Breast epithelium (tissue), 4 donors: Measurements from ENCODE around the gene NEDD4. TPM values are rescaled to one million over a fixed set of nuclear protein-coding genes. Genes with fewer than 3 reads are reported as not detected.
"Not testable (repeated sequence)": the region's sequence is repeated elsewhere in the genome, so short reads cannot be mapped to it uniquely, and the experiment has no call there.

Source experiments
- DNase-seq, 2 donors: peaks; one replicate each; pipeline ENCODE4 v3.0.0-alpha.2; 2019; ENCODE audit warnings: low spot score in 2 of 2
- H3K27ac ChIP-seq, 2 donors: fragments of 200-600 bp; sonication (generic) in 1 of 2; one replicate each; pipeline ENCODE4 v1.5.1; 2016 to 2019; ENCODE audit warnings: mild to moderate bottlenecking in 1 of 2
- H3K27me3 ChIP-seq, 2 donors: fragments of 200-600 bp; sonication (generic) in 1 of 2; one replicate each; pipeline versions ENCODE4 v1.5.1 to v1.6.0; 2017 to 2019; ENCODE audit warnings: control low read depth in 1 of 2, mild to moderate bottlenecking in 1 of 2
- H3K36me3 ChIP-seq: fragments of 200-600 bp; one replicate; pipeline ENCODE4 v1.5.1; 2019
- H3K4me1 ChIP-seq, 2 donors: fragments of 200-600 bp; sonication (generic); one replicate each; pipeline ENCODE4 v1.5.1; 2016 to 2019; ENCODE audit warnings: control low read depth in 1 of 2
- H3K4me3 ChIP-seq, 3 donors: fragments of 200-600 bp; sonication (generic); 1 replicate in 2 of 3; 2 replicates in 1 of 3; pipeline ENCODE4 v1.5.1; 2016 to 2019; ENCODE audit warnings: mild to moderate bottlenecking in 3 of 3, moderate library complexity in 2 of 3
- H3K9me3 ChIP-seq, 2 donors: fragments of 200-600 bp; sonication (generic) in 1 of 2; one replicate each; pipeline ENCODE4 v1.5.1; 2016 to 2019; ENCODE audit warnings: control low read depth in 1 of 2
- CTCF ChIP-seq, 3 donors: fragments of 450-650 bp; IDR thresholded peaks; one replicate each; pipeline ENCODE4 v1.5.1; 2016 to 2017; ENCODE audit warnings: antibody characterized with exemption in 3 of 3, mild to moderate bottlenecking in 3 of 3, moderate library complexity in 3 of 3
- POLR2A ChIP-seq: fragments of 450-650 bp; IDR thresholded peaks from one replicate; pipeline ENCODE4 v1.6.1; 2016; ENCODE audit warnings: antibody characterized with exemption, mild to moderate bottlenecking, moderate library complexity
- POLR2AphosphoS5 ChIP-seq, 3 donors: sonication (generic); formaldehyde crosslinking; IDR thresholded peaks; one replicate each; pipeline ENCODE4 v1.6.1; 2017; ENCODE audit warnings: antibody characterized with exemption in 3 of 3
- intact Hi-C: fragments of 100-400 bp; cut with DNase I; formaldehyde crosslinking; loops from one replicate; pipeline ENCODE4 v1.15.1; 2023; ENCODE audit warnings: low total_unique reads
- total RNA-seq, 3 donors: library from RNA; depleted of rRNA; stranded (reverse); fragments of >200 nt; gene quantifications; one replicate each; pipeline ENCODE4 v1.1.0, GENCODE V29; 2016

NEDD4 gene
- total RNA-seq, 3 donors from 2014 or later = 13.0 to 19.6 (median 19.3) TPM

GRCh38 chr15:55824857-55825613, 168.4 kb downstream of the NEDD4 start:
- Histone ChIP-seq H3K4me1 (no peaks in the 10 kb centered on the region), H3K9me3 (no peaks in the 10 kb centered on the region), H3K27ac (no peak overlapping the region), H3K4me3 (no peak overlapping the region), H3K36me3 (no peaks in the 10 kb centered on the region), H3K27me3 (no peaks in the 10 kb centered on the region)
- intact Hi-C loops = no loop called here
- TF ChIP-seq CTCF (IDR thresholded peaks at IDR 0.05) = no peak
- no peak for TF ChIP-seq POLR2AphosphoS5 (IDR thresholded peaks at IDR 0.05)
- no peak for TF ChIP-seq POLR2A
- no peak for DNase-seq

GRCh38 chr15:55823699-55824340, 169.6 kb downstream of the NEDD4 start:
- Histone ChIP-seq H3K9me3 (no peaks in the 10 kb centered on the region), H3K36me3 (no peaks in the 10 kb centered on the region), H3K4me3 (no peak overlapping the region), H3K27ac (no peak overlapping the region), H3K4me1 (no peaks in the 10 kb centered on the region), H3K27me3 (no peaks in the 10 kb centered on the region)
- DNase-seq = no peak
- TF ChIP-seq POLR2AphosphoS5 (IDR thresholded peaks at IDR 0.05) (no peak), POLR2A (no peak), CTCF (IDR thresholded peaks at IDR 0.05) (no peak)
- intact Hi-C loops = no loop called here

- intact Hi-C loops = no loop called here
- Histone ChIP-seq H3K27me3 (no peaks in the 10 kb centered on the region), H3K4me1 (no peaks in the 10 kb centered on the region), H3K4me3 (no peak overlapping the region), H3K9me3 (no peaks in the 10 kb centered on the region), H3K27ac (no peak overlapping the region), H3K36me3 (no peaks in the 10 kb centered on the region)
- TF ChIP-seq POLR2A (no peak), CTCF (IDR thresholded peaks at IDR 0.05) (no peak), POLR2AphosphoS5 (IDR thresholded peaks at IDR 0.05) (no peak)
- no peak for DNase-seq
These were observed 170.2 kb downstream of the NEDD4 start for GRCh38 chr15:55823191-55823670.

- H3K36me3 ChIP-seq, H3K27ac ChIP-seq, H3K4me3 ChIP-seq, H3K9me3 ChIP-seq, intact Hi-C loops, H3K4me1 ChIP-seq, DNase-seq, H3K27me3 ChIP-seq: not testable (repeated sequence)
These were observed 171.7 kb downstream of the NEDD4 start for GRCh38 chr15:55821740-55822139.

GRCh38 chr15:55820043-55820442, 173.4 kb downstream of the NEDD4 start:
- H3K9me3 ChIP-seq = no peaks in the 10 kb centered on the region
- intact Hi-C loops = no loop called here
- no peaks in the 10 kb centered on the region for H3K36me3 ChIP-seq
- H3K4me1 ChIP-seq = no peaks in the 10 kb centered on the region
- no peak for DNase-seq
- no peaks in the 10 kb centered on the region for H3K27me3 ChIP-seq
- TF ChIP-seq CTCF (IDR thresholded peaks at IDR 0.05) (no peak), POLR2A (no peak), POLR2AphosphoS5 (IDR thresholded peaks at IDR 0.05) (no peak)
- H3K27ac ChIP-seq = no peak overlapping the region
- no peak overlapping the region for H3K4me3 ChIP-seq
